Smooth muscle cell (in vitro differentiated cells): Measurements from ENCODE around the gene CDK6. TPM values are rescaled to one million over a fixed set of nuclear protein-coding genes. Genes with fewer than 3 reads are reported as not detected.
A peak's percentile ranks its signal among the peaks of the same experiment; 100 is the strongest.

Source experiments
- DNase-seq: peaks from one replicate; lab custom pipeline; 2025; ENCODE audit not compliant: unreplicated experiment; lab: John Stamatoyannopoulos, UW
- H2AFZ ChIP-seq: fragments of 200-600 bp; sonication (generic); 2 replicates; pipeline ENCODE4 v1.6.0; 2016; ENCODE audit warnings: antibody characterized with exemption, low read depth, mild to moderate bottlenecking
- H3F3A ChIP-seq: fragments of 200-600 bp; sonication (generic); 2 replicates; pipeline ENCODE4 v1.6.0; 2017; ENCODE audit warnings: antibody characterized with exemption, low read depth
- H3K27ac ChIP-seq: fragments of 200-600 bp; sonication (generic); 2 replicates; pipeline ENCODE4 v1.5.1; 2016; ENCODE audit warnings: low read depth, mild to moderate bottlenecking
- H3K27me3 ChIP-seq: fragments of 200-600 bp; sonication (generic); 2 replicates; pipeline ENCODE4 v1.6.1; 2016; ENCODE audit warnings: low read depth, mild to moderate bottlenecking
- H3K36me3 ChIP-seq: fragments of 200-600 bp; sonication (generic); 2 replicates; pipeline ENCODE4 v1.5.1; 2016; ENCODE audit warnings: low read depth
- H3K4me1 ChIP-seq: fragments of 200-600 bp; sonication (generic); 2 replicates; pipeline ENCODE4 v1.5.1; 2016; ENCODE audit warnings: low read depth
- H3K4me2 ChIP-seq: fragments of 200-600 bp; sonication (generic); 2 replicates; pipeline ENCODE4 v1.6.0; 2016; ENCODE audit warnings: mild to moderate bottlenecking
- H3K4me3 ChIP-seq: fragments of 200-600 bp; sonication (generic); 2 replicates; pipeline ENCODE4 v1.5.1; 2016; ENCODE audit warnings: mild to moderate bottlenecking
- H3K79me2 ChIP-seq: fragments of 200-600 bp; sonication (generic); 2 replicates; pipeline ENCODE4 v1.6.0; 2016; ENCODE audit warnings: low read depth, mild to moderate bottlenecking
- H3K9ac ChIP-seq: fragments of 200-600 bp; sonication (generic); 2 replicates; pipeline ENCODE4 v1.6.0; 2016; ENCODE audit warnings: low read depth
- H3K9me3 ChIP-seq: fragments of 200-600 bp; sonication (generic); replicated peaks from 2 replicates; pipeline ENCODE4 v1.5.1; 2016; ENCODE audit warnings: low read depth
- H4K20me1 ChIP-seq: fragments of 200-600 bp; sonication (generic); 2 replicates; pipeline ENCODE4 v1.6.0; 2016; ENCODE audit warnings: low read depth
- WGBS: methylation state at CpG from one replicate; pipeline ENCODE4 v1.1.7; 2016; ENCODE audit warnings: low lambda C conversion rate; 5-methylcytosine and 5-hydroxymethylcytosine counted together
- polyA plus RNA-seq: library from polyadenylated mRNA; unstranded; fragments of >200 nt; fragmentation: Nextera tagmentation; extraction: Ambion mirVana; gene quantifications from 2 replicates; pipeline ENCODE4 v1.2.1, GENCODE V29; 2016
- total RNA-seq: library from RNA; depleted of rRNA; stranded (reverse); fragments of >200 nt; gene quantifications from 2 replicates; pipeline ENCODE4 v1.2.3, GENCODE V29; 2014
- TF ChIP-seq, protein P1 (sequence below): fragments of 200-600 bp; sonication (generic); IDR thresholded peaks from 2 replicates; pipeline ENCODE4 v1.5.1; 2017; ENCODE audit warnings: borderline replicate concordance, mild to moderate bottlenecking, antibody characterized with exemption; ENCODE audit not compliant: insufficient read depth, poor library complexity, severe bottlenecking

CDK6 gene
- total and polyA plus RNA-seq, 2 experiments from 2014 or later, result 34.2 to 99.2 TPM

DNA sequence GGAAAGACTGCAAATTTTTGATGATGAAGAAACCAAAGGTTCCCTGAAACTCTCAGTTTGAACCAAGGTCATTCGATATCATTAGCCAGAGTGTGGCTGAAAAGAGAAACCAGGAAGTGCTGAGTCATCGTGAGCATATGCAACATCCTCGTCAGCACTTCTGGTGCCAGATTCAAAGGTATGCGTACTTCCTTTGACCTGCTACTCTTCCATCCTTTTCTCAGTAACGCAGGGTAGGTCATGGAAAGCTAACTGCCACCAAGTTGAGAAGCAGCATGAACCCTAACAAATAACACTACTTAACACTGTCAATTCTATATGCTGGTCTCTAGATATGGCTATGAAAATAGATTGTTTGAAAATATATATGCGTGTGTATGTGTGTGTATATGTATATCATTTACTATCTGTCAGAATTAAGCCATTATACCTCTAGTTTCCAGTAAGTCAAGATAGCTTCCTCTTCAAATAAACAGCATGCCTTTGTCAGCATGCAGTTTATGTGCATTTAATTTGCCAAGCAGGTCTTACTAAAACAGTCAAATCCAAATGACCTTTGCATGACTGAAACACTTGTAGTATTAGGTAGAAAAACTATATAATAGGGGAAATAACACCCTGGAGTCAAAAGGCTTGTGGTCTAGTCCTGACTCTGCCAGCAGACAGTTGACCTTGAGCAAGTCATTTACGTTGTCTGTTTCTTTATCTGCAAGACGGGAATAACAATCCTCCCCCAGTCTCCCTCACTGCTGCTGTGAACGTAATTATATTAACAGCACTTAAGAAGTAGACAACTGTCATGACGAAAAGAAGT is 26.4 kb downstream of the CDK6 start:
- H4K20me1 ChIP-seq, result peaks cover 89% of the 10 kb centered on the region
- H3K79me2 ChIP-seq, result peaks cover 100% of the 10 kb centered on the region
- peak overlapping the region; percentile 69 for H3K4me2 ChIP-seq
- no peaks in the 10 kb centered on the region for H3K36me3 ChIP-seq
- peaks cover 7% of the 10 kb centered on the region for H3K4me1 ChIP-seq
- TF ChIP-seq, protein P1, sequence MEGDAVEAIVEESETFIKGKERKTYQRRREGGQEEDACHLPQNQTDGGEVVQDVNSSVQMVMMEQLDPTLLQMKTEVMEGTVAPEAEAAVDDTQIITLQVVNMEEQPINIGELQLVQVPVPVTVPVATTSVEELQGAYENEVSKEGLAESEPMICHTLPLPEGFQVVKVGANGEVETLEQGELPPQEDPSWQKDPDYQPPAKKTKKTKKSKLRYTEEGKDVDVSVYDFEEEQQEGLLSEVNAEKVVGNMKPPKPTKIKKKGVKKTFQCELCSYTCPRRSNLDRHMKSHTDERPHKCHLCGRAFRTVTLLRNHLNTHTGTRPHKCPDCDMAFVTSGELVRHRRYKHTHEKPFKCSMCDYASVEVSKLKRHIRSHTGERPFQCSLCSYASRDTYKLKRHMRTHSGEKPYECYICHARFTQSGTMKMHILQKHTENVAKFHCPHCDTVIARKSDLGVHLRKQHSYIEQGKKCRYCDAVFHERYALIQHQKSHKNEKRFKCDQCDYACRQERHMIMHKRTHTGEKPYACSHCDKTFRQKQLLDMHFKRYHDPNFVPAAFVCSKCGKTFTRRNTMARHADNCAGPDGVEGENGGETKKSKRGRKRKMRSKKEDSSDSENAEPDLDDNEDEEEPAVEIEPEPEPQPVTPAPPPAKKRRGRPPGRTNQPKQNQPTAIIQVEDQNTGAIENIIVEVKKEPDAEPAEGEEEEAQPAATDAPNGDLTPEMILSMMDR, result no peak
- H3K9ac ChIP-seq, result no peak overlapping the region
- no peaks in the 10 kb centered on the region for H3K9me3 ChIP-seq
- no peak for DNase-seq
- H3K27me3 ChIP-seq, result no peaks in the 10 kb centered on the region
- H3K27ac ChIP-seq, result peak overlapping the region; percentile 86
- H3F3A ChIP-seq, result peaks cover 4% of the 10 kb centered on the region
- peak overlapping the region; percentile 11 for H3K4me3 ChIP-seq
- no peak overlapping the region for H2AFZ ChIP-seq
- 27% methylated on average over 10 of the region's 10 CpGs for WGBS

DNA sequence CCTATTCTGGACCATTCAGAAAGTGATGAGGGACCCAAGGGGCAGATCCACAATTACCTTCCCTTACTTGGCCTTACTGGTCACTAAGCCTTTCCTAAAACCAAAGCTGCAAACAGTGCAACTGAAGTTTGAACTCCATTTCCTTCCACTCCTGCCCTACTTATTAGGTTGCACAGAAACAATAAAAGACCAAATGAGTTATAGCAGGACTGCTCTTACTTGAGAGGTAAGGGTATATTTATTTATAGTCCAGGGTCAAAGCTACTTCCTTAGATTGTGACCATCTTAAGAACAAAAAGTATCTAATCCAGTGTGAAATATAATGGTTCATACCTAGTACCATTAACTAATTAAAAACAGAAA is 27.0 kb downstream of the CDK6 start:
- Histone ChIP-seq H4K20me1 (peaks cover 89% of the 10 kb centered on the region), H3K36me3 (no peaks in the 10 kb centered on the region), H3K9ac (no peak overlapping the region), H3K27me3 (no peaks in the 10 kb centered on the region), H2AFZ (no peak overlapping the region), H3F3A (peaks cover 4% of the 10 kb centered on the region), H3K4me1 (peaks cover 7% of the 10 kb centered on the region), H3K4me2 (peak overlapping the region; percentile 69), H3K79me2 (peaks cover 100% of the 10 kb centered on the region), H3K27ac (peak overlapping the region; percentile 86), H3K4me3 (peak overlapping the region; percentile 11), H3K9me3 (no peaks in the 10 kb centered on the region)
- TF ChIP-seq, protein P1, result no peak
- no peak for DNase-seq

DNA sequence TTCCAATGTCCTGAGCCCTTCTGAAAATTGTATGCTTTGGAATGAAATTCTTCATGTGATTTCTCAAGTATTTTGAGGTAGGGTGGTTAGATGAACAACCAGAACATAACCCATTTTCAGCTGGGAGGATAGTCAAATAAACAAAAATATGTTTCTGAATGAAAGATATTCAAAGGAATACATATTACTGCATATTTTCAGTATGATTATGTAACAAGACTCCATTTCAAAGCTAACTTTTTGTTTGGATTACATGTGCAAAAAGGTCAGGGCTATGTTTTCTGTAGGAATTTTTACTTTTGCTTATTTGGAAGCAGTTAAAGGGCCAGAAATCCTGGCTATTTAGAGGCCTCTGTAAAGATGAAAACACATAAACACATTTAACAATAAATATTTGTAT is 27.7 kb downstream of the CDK6 start:
- H4K20me1 ChIP-seq, result peaks cover 89% of the 10 kb centered on the region
- TF ChIP-seq, protein P1, result no peak

DNA sequence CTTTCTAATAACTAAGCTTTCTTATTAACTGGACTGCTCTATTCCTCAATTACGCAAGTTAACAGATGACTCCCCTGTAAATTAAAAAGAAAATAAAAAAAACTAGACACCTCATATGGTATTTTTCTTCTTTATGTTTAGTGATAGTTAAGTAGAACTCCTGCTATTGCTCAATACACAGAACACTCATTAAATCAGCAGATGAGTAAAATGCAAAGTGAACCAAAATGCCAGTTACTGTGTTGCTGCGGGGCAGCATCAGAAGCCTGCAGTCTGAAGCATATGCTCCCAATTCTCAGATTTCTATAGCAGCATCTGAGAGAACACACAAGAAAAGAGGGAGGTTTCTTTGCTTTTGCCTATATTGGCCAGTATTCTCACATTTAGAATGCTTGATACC is 28.4 kb downstream of the CDK6 start:
- no peaks in the 10 kb centered on the region for H3K36me3 ChIP-seq
- no peak overlapping the region for H3K4me3 ChIP-seq
- no peak overlapping the region for H2AFZ ChIP-seq
- H3K4me2 ChIP-seq, result peak overlapping the region; percentile 13
- peaks cover 4% of the 10 kb centered on the region for H3F3A ChIP-seq
- peaks cover 100% of the 10 kb centered on the region for H3K79me2 ChIP-seq
- 77% methylated on average over 2 of the region's 2 CpGs for WGBS
- H3K27ac ChIP-seq, result peak overlapping the region; percentile 86
- no peak for DNase-seq
- TF ChIP-seq, protein P1, result no peak
- H3K4me1 ChIP-seq, result peaks cover 7% of the 10 kb centered on the region
- no peak overlapping the region for H3K9ac ChIP-seq
- H3K9me3 ChIP-seq, result no peaks in the 10 kb centered on the region
- no peaks in the 10 kb centered on the region for H3K27me3 ChIP-seq
- H4K20me1 ChIP-seq, result peaks cover 89% of the 10 kb centered on the region

More for the DNA sequence above, 27.7 kb downstream of the CDK6 start:
- H3K27me3 ChIP-seq, result no peaks in the 10 kb centered on the region
- peak overlapping the region; percentile 86 for H3K27ac ChIP-seq
- H3K4me1 ChIP-seq, result peaks cover 7% of the 10 kb centered on the region
- H3F3A ChIP-seq, result peaks cover 4% of the 10 kb centered on the region
- no peak overlapping the region for H3K4me2 ChIP-seq
- H3K9me3 ChIP-seq, result no peaks in the 10 kb centered on the region
- H3K4me3 ChIP-seq, result no peak overlapping the region
- peaks cover 100% of the 10 kb centered on the region for H3K79me2 ChIP-seq
- H3K9ac ChIP-seq, result no peak overlapping the region
- H3K36me3 ChIP-seq, result no peaks in the 10 kb centered on the region
- no peak for DNase-seq
- H2AFZ ChIP-seq, result no peak overlapping the region
